Large intestine (tissue), 12 donors: ENCODE measurements around the gene KHNYN. TPM values are rescaled to one million over a fixed set of nuclear protein-coding genes. Genes with fewer than 3 reads are reported as not detected.
"Not testable (repeated sequence)": the region's sequence is repeated elsewhere in the genome, so short reads cannot be mapped to it uniquely, and the experiment has no call there.

Experiments
- DNase-seq, 2 donors: peaks; one replicate each; pipeline versions ENCODE4 v3.0.0 to v3.0.0-alpha.2; 2013
- H3K27ac ChIP-seq: one replicate; pipeline ENCODE4 v1.5.1; 2013; ENCODE audit warnings: low read length
- H3K27me3 ChIP-seq: 2 replicates; pipeline ENCODE4 v1.6.1; 2013; ENCODE audit warnings: low read length; ENCODE audit not compliant: control insufficient read depth, insufficient read depth
- H3K36me3 ChIP-seq: 2 replicates; pipeline ENCODE4 v1.6.1; 2013; ENCODE audit warnings: low read length; ENCODE audit not compliant: control insufficient read depth, insufficient read depth
- H3K4me1 ChIP-seq: one replicate; pipeline ENCODE4 v1.6.1; 2013; ENCODE audit warnings: low read length; ENCODE audit not compliant: control insufficient read depth, insufficient read depth
- H3K4me3 ChIP-seq: one replicate; pipeline ENCODE4 v1.5.1; 2013; ENCODE audit warnings: low read length
- H3K9me3 ChIP-seq: one replicate; pipeline ENCODE4 v1.6.1; 2013; ENCODE audit warnings: mild to moderate bottlenecking, low read depth, low read length, moderate library complexity; ENCODE audit not compliant: control insufficient read depth
- WGBS: methylation state at CpG from one replicate; pipeline ENCODE4 v1.1.5; 2013; ENCODE audit warnings: low lambda C conversion rate; ENCODE audit not compliant: insufficient coverage; 5-methylcytosine and 5-hydroxymethylcytosine counted together
- long read RNA-seq, 11 donors: transcript quantifications; one replicate each; lab custom pipeline, GENCODE V29; 2026
- polyA plus RNA-seq: library from polyadenylated mRNA; unstranded; fragments of 120-200 nt; gene quantifications from one replicate; pipeline ENCODE4 v1.2.1, GENCODE V29; 2013

The KHNYN gene
- polyA plus RNA-seq = 73.5 TPM
- long read RNA-seq, donor 1, partial matches to known transcripts = 67 of 71 reads
- long read RNA-seq, donor 1, other reads (novel, unspliced or antisense) = 0 of 71 reads
- long read RNA-seq, donor 2, transcript KHNYN-202 (8 exons, 3,359 nt) = major isoform, 5 of 16 reads
- long read RNA-seq, donor 2, partial matches to known transcripts = 11 of 16 reads
- long read RNA-seq, donor 2, other reads (novel, unspliced or antisense) = 0 of 16 reads
- long read RNA-seq, donor 3 = 0 reads
- long read RNA-seq, donor 4, partial matches to known transcripts = 0 of 1 reads
- long read RNA-seq, donor 4, other reads (novel, unspliced or antisense) = 0 of 1 reads
- long read RNA-seq, donor 5, partial matches to known transcripts = 0 of 6 reads
- long read RNA-seq, donor 5, other reads (novel, unspliced or antisense) = 0 of 6 reads
- long read RNA-seq, donor 6, partial matches to known transcripts = 15 of 26 reads
- long read RNA-seq, donor 6, other reads (novel, unspliced or antisense) = 6 of 26 reads
- long read RNA-seq, donor 7, partial matches to known transcripts = 0 of 2 reads
- long read RNA-seq, donor 7, other reads (novel, unspliced or antisense) = 0 of 2 reads
- long read RNA-seq, donor 8, partial matches to known transcripts = 16 of 29 reads
- long read RNA-seq, donor 8, other reads (novel, unspliced or antisense) = 7 of 29 reads
- long read RNA-seq, donor 9, transcript KHNYN-202 (8 exons, 3,359 nt) = major isoform, 5 of 32 reads
- long read RNA-seq, donor 9, partial matches to known transcripts = 11 of 32 reads
- long read RNA-seq, donor 9, other reads (novel, unspliced or antisense) = 11 of 32 reads
- long read RNA-seq, donor 10, partial matches to known transcripts = 13 of 18 reads
- long read RNA-seq, donor 10, other reads (novel, unspliced or antisense) = 0 of 18 reads
- long read RNA-seq, donor 11, partial matches to known transcripts = 0 of 4 reads
- long read RNA-seq, donor 11, other reads (novel, unspliced or antisense) = 0 of 4 reads

DNA sequence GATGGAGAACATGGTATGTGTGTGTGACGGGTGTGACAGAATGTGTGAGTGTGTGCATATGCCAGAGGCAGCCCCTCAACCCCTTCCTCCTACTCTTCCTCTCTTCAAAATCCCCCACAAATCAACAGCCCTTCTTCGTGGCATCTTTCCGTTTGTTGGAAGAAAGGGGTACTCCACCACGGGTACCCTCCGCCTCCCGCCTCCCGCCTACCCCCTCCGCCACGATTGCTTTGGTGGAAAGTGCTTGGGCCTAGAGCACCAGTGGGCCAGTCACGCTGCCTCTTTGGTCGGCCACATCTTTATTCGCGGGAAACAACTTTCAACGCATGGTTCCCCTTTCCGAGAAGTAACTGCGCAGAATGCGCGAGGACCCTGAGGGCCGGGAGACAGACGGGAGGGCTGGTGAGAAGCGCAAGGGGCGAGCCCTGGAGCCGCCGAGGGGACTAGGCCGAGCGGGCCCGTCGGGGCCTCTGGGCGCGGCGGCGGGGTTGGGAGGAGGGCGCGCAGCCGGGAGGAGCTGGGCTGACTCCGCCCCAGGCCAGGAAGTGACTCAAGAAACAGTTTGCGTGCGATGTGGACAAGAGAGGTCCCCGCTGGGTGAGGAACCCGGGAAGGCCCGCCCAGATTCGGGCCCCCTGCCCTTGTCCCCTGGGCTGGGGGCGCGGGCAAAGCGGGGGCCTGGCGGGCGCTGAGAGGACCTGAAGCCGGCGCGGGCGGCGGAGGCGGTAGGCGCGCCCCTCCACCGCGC is at the start of gene KHNYN, which contains the start of gene CBLN3:
Gene KHNYN (plus strand): TSS at position 560 of the 748 bp plus-strand sequence. CDS start 777 bp downstream, outside the sequence.
Gene CBLN3 (minus strand): TSS at position 274 of the 748 bp plus-strand sequence. CDS start 614 bp downstream, outside the sequence.
- Histone ChIP-seq H3K4me3 (peak within 1 kb of the TSS; percentile 90), H3K9me3 (no peaks in the 10 kb centered on the region), H3K27me3 (no peaks in the 10 kb centered on the region), H3K36me3 (peaks cover 32% of the 10 kb centered on the region), H3K4me1 (peaks cover 65% of the 10 kb centered on the region), H3K27ac (peak within 1 kb of the TSS; percentile 90)
- peak; percentile 90 to 97 for DNase-seq
- no CpG with 5 or more reads among the region's 57 CpGs for WGBS

DNA sequence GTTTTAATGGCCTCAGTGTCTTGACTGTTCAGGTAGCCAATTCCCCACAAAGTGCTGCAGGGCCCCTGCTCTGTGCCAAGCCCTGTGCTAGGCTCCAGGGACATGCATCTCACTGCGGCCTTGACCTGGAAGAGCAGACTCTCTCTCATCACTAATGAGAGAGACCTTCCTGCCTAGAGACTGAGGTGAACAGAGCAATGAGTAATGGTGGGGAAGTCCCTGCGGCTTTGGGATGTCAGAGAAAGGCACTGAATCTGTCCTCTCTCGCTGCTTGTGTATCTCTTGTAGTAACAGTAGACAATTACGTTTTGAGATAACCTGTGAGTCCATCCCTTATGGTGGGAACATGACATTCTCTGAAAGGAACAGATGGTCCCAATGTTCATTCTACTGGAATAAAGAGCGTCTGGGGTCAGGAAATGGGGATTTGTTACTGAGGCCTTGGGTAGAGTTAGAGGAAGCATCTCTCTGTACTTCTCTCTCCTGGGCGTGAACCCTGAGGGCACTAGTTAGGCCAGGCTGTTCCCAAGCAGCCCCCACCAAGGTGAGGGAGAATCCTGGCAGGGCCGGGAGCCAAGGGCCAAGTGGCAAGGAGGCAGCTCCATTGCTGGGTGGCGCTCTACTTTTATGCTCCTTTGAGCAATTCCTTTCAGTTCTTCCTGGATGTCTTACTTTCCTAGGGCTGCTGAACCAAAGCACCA is 48.2 kb upstream of the KHNYN start:
- H3K9me3 ChIP-seq = no peaks in the 10 kb centered on the region
- H3K36me3 ChIP-seq = no peaks in the 10 kb centered on the region
- WGBS = no CpG with 5 or more reads among the region's 8 CpGs
- no peak overlapping the region for H3K4me3 ChIP-seq
- H3K27me3 ChIP-seq = no peaks in the 10 kb centered on the region
- DNase-seq = no peak
- H3K4me1 ChIP-seq = peaks cover 34% of the 10 kb centered on the region
- no peak overlapping the region for H3K27ac ChIP-seq

DNA sequence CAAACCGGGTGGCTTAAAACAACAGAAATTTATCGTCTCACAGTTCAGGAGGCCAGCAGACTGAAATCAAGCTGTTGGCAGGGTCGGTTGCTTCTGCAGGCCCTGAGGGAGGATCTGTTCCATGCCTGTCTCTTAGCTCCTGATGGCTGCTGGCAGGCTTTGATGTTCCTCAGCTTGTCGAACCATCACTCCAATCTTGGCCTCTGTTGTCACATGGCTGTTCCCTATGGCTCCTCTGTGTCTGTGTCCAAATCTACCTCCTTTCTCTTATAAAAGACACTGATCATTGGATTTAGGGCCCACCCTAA is 47.7 kb upstream of the KHNYN start:
- H3K36me3 ChIP-seq = no peaks in the 10 kb centered on the region
- no peaks in the 10 kb centered on the region for H3K27me3 ChIP-seq
- DNase-seq = no peak
- no CpG with 5 or more reads among the region's 4 CpGs for whole genome bisulfite sequencing
- no peak overlapping the region for H3K4me3 ChIP-seq
- H3K9me3 ChIP-seq = no peaks in the 10 kb centered on the region
- peaks cover 34% of the 10 kb centered on the region for H3K4me1 ChIP-seq
- no peak overlapping the region for H3K27ac ChIP-seq

DNA sequence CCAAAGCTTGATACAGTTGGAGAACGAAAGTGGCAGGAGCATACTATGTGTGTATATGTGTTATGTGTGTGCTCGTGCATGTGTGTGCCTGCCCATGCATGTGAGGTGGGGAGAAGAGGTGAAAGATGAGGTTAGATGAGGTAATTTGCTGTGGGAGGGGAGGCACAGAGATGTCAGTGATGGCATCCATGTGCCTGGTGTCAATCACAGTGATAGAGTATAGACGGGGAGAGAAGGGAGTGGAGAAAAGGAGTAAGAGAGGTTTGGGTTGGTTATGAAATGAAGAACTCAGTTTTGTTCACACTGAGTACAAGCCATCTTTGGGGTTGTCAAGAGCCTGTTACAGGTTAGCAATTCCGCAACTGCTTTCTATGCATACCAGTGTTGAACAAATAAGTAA is 45.6 kb upstream of the KHNYN start:
- Histone ChIP-seq H3K27me3 (no peaks in the 10 kb centered on the region), H3K36me3 (no peaks in the 10 kb centered on the region), H3K27ac (no peak overlapping the region), H3K4me1 (peaks cover 29% of the 10 kb centered on the region), H3K9me3 (no peaks in the 10 kb centered on the region), H3K4me3 (no peak overlapping the region)
- no peak for DNase-seq
- WGBS = 80% methylated on average over 1 of the region's 4 CpGs

DNA sequence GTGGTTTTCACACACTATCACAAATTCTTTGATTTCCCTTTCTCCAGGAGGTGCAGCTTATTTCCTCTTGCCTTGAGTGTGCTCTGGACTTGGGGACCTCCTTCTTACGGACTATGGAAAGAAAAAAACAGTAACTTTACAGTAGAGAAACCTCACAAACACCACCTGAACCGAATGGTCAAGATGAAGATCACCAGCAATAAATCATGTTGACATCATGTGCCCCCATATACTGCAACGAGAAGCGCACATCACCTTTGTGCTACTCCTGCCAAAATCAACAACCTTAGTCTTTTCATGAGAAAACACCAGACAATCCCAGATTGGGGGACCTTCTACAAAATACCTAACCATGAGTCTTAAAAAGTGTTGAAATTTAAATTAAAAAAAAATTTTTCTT is 44.2 kb upstream of the KHNYN start:
- Histone ChIP-seq H3K4me3 (no peak overlapping the region), H3K36me3 (no peaks in the 10 kb centered on the region), H3K9me3 (no peaks in the 10 kb centered on the region), H3K27ac (no peak overlapping the region), H3K4me1 (peaks cover 30% of the 10 kb centered on the region), H3K27me3 (no peaks in the 10 kb centered on the region)
- no CpG with 5 or more reads among the region's 4 CpGs for WGBS
- DNase-seq = no peak

DNA sequence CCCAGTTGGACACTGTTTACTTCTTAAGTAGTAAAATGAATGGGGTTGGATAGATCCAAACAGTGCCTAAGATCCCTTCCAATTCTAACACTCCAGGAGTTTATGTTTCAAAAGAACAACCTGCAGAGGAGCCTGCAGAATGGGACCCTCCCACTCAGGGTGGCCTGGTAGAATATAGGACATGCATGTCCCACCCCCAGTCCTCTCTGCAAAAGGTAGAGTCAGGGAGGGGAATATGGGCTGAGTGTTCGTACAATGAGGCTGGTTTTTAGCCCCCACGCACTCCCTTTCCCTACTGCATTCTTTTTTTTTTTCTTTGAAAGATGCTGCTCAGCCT is 42.8 kb upstream of the KHNYN start:
- WGBS = no CpG with 5 or more reads among the region's 2 CpGs

DNA sequence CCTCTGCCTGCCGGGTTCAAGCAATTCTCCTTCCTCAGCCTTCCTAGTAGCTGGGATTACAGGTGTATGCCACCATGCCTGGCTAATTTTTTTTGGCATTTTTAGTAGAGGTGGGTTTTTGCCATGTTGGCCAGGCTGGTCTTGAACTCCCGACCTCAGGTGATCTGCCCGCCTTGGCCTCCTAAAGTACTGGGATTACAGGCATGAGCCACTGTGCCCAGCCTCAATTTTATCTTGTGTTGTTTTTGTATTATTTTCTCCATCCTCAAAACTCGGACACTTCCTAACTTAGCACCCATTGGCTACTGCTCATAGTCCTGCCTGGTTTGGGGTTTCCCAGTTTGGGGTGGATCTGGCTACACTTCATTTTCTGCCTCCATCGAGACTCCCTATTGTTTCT is 42.2 kb upstream of the KHNYN start:
- not testable (repeated sequence) for DNase-seq, H3K4me3 ChIP-seq, H3K27me3 ChIP-seq, H3K9me3 ChIP-seq, H3K36me3 ChIP-seq
- no CpG with 5 or more reads among the region's 5 CpGs for WGBS
- peaks cover 37% of the 10 kb centered on the region for H3K4me1 ChIP-seq
- H3K27ac ChIP-seq = peak overlapping the region; percentile 84

More for the DNA sequence above, 42.8 kb upstream of the KHNYN start:
- H3K4me1 ChIP-seq = peaks cover 31% of the 10 kb centered on the region
- H3K36me3 ChIP-seq = no peaks in the 10 kb centered on the region
- no peak overlapping the region for H3K4me3 ChIP-seq
- H3K9me3 ChIP-seq = peaks cover 3% of the 10 kb centered on the region
- no peak for DNase-seq
- H3K27ac ChIP-seq = peak overlapping the region; percentile 42
- no peaks in the 10 kb centered on the region for H3K27me3 ChIP-seq

DNA sequence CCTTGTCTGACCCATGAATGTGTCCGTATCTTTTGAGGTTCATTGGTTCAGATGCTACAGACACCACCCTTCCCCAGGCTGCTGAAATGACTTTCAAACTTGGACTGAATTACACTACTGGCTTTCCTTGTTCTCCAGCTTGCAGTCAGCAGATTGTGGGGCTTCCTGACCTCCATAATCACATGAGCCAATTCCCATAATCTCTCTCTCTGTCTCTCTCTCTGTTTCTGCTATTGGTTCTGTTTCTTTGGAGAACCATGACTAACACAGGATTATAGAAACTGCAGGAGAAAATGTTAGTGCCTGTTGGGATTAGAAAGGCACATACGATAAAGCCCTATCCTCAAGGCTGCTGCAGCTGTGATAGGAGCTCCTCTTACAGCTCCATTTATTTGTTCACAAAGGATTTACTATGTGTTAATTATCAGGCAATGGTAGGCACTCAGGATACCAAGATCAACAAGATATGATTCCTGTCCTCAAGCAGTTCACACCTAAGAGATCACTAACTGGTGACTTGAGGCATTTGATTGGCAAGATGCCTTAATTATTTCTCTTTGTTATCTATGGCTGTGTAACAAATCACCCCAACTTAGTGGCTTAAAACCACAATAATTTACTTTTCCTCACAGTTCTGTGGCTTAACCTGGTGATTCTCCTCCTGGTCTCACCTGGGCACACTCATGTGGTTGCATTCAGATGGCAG is 41.1 kb upstream of the KHNYN start:
- 40% methylated on average over 1 of the region's 2 CpGs for WGBS
- peak overlapping the region; percentile 84 for H3K27ac ChIP-seq
- no peaks in the 10 kb centered on the region for H3K36me3 ChIP-seq
- no peak overlapping the region for H3K4me3 ChIP-seq
- H3K27me3 ChIP-seq = no peaks in the 10 kb centered on the region
- peaks cover 3% of the 10 kb centered on the region for H3K9me3 ChIP-seq
- peaks cover 42% of the 10 kb centered on the region for H3K4me1 ChIP-seq
- peak; percentile 36 to 75 for DNase-seq

DNA sequence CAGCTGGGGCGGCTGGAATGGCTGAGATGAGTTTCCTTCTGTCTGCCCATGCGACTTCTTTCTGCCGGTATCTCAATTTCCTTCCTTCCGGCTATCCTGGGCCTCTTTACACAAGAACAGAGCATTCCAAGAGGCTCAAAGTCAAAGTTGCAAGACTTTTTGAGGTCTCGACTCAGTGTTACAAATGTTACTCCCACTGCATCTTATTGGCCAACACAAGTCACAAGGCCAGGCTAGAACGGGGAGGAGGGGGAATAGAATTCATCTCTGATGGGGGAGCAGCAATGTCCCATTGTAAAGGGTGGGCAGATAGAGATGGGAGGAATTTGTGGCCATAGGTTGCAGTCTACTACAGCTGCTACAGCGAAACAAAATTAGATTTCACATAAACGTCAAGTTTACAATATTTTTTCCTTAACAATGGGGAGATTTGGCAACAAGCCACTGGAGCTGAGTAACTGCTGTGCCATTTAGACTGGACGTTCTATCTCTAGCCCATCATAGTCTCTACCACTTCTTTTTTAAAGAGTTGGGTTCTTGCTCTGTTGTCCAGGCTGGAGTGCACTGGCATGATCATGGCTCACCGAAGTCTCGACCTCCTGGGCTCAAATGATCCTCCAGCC is 40.4 kb upstream of the KHNYN start:
- no CpG with 5 or more reads among the region's 11 CpGs for WGBS
- Histone ChIP-seq H3K4me1 (peaks cover 42% of the 10 kb centered on the region), H3K9me3 (peaks cover 3% of the 10 kb centered on the region), H3K27me3 (no peaks in the 10 kb centered on the region), H3K4me3 (no peak overlapping the region), H3K27ac (peak overlapping the region; percentile 84), H3K36me3 (no peaks in the 10 kb centered on the region)
- peak; percentile 69 to 84 for DNase-seq
